ENCODE results near the gene XRCC2.

DNA sequence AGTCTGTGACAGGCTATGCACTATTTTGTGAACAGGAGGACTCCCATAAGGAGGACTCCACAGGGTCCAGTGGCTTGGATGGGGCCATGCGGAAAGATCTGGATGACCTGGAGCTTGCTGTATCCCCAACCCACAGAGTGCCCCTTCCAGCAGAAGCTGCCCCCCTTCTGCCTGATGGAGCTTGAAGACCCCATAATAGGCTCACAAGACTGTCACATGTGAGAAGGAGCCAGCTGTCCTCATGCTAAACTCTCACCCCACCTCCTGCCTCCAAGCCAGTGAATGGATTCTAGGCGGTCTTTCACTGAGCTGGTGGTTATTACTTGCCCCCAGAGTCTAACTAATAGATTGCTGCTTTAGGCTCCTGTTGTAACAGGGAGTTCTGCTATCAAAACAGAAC is 79.1 kb downstream of the XRCC2 start:
- no peak for TF ChIP-seq POLR2A (IDR thresholded peaks at IDR 0.05)
- TF ChIP-seq, protein P1, sequence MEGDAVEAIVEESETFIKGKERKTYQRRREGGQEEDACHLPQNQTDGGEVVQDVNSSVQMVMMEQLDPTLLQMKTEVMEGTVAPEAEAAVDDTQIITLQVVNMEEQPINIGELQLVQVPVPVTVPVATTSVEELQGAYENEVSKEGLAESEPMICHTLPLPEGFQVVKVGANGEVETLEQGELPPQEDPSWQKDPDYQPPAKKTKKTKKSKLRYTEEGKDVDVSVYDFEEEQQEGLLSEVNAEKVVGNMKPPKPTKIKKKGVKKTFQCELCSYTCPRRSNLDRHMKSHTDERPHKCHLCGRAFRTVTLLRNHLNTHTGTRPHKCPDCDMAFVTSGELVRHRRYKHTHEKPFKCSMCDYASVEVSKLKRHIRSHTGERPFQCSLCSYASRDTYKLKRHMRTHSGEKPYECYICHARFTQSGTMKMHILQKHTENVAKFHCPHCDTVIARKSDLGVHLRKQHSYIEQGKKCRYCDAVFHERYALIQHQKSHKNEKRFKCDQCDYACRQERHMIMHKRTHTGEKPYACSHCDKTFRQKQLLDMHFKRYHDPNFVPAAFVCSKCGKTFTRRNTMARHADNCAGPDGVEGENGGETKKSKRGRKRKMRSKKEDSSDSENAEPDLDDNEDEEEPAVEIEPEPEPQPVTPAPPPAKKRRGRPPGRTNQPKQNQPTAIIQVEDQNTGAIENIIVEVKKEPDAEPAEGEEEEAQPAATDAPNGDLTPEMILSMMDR (IDR thresholded peaks at IDR 0.05) = no peak
